Left lobe of liver (tissue), 2 donors: ENCODE measurements around the gene LRRC75A. TPM values are rescaled to one million over a fixed set of nuclear protein-coding genes. Genes with fewer than 3 reads are reported as not detected.

Experiments used
- ATAC-seq: fragments of 200-7000 bp; cut with Tn5 transposase; one replicate; pipeline ENCODE4 v1.9.1; 2020; ENCODE audit warnings: mild to moderate bottlenecking, moderate library complexity
- DNase-seq: peaks from one replicate; pipeline ENCODE4 v3.0.0-alpha.2; 2020; ENCODE audit warnings: low spot score
- total RNA-seq: library from RNA; stranded (reverse); gene quantifications from one replicate; pipeline ENCODE4 v1.2.1, GENCODE V29; 2021
- donor health status: DM: no; HTN: no; CAD: no; lungs with moderate emphysema.
- donor health status: DM: no; HTN: yes; CAD: no.

The LRRC75A gene
- total RNA-seq, 1 donor from 2014 or later = 0.13 TPM

GRCh38 chr17:16473044-16474011 is 18.7 kb downstream of the LRRC75A start:
- DNase-seq = no peak
- ATAC-seq = no peak

GRCh38 chr17:16472539-16472938 is 19.5 kb downstream of the LRRC75A start:
- DNase-seq (no peak), ATAC-seq (no peak)

GRCh38 chr17:16471295-16471694 is 20.7 kb downstream of the LRRC75A start:
- ATAC-seq (no peak), DNase-seq (no peak)

- DNase-seq = no peak
- no peak for ATAC-seq
These were observed 21.7 kb downstream of the LRRC75A start for GRCh38 chr17:16470265-16470664.

GRCh38 chr17:16468428-16468992 is 23.5 kb downstream of the LRRC75A start:
- ATAC-seq = no peak
- DNase-seq = no peak

- DNase-seq (no peak), ATAC-seq (no peak)
These were observed 24.1 kb downstream of the LRRC75A start for GRCh38 chr17:16467886-16468285.

DNA sequence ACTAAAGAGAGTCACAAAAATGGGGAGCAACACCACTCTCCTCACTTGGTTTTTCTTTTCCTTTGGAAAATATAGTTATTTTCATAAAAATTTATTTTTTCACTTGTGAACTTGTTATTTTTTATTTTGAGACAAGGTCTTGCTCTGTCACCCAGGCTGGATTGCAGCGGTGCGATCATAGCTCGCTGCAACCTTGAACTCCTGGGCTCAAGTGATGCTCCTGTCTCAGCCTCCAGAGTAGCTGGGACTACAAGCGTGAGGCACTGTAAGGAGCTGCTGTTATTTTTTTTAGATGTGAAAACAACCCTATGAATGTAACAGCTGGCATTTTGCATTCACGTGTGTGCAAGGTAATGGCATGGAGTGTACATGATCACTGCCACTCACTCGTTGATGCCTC is 24.9 kb downstream of the LRRC75A start:
- no peak for ATAC-seq
- no peak for DNase-seq

DNA sequence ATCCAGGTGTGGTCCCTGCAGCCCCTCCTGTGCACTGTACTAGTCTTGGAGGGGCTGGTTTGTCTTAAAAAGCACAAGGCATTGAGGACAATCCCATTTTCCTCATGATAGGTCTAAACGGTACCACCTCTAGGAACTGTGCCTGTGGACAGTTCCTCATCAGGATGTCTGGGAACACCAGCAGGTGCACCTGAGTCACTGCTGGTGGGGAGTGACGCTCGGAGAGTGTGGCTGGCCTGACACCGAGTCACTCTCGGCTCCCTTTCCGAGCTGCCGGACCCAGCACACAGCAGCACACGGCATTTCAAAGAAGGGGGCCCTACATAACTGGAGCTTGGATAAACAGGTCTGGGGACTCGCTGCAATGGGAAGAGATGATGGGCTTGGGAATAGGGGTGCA is 25.6 kb downstream of the LRRC75A start:
- no peak for DNase-seq
- ATAC-seq = no peak

DNA sequence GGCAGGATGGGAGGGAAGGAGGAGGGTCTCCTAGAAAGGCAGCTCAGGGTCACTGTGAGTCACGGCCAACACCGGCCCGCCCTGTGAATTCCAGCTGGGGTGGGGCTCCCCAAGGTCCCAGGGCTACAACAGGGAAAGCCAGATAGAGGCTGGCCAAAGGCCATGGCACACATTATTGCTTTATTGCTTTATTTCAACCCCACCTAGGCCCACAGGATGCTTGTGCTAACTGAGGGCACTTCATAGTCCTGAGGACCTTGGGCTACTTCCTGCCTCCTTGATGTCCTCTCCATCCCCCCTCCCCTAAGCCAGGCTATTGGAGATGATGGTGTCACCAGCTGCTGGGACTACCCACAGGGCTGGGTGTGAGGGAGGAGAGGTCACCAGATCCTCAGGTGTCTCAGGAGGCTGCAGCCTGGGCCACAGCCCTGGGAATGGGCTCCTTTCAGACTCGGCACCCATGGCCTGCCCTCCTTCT is 26.1 kb downstream of the LRRC75A start:
- DNase-seq (no peak), ATAC-seq (no peak)

GRCh38 chr17:16465052-16465312 is 27.0 kb downstream of the LRRC75A start:
- DNase-seq (no peak), ATAC-seq (no peak)

DNA sequence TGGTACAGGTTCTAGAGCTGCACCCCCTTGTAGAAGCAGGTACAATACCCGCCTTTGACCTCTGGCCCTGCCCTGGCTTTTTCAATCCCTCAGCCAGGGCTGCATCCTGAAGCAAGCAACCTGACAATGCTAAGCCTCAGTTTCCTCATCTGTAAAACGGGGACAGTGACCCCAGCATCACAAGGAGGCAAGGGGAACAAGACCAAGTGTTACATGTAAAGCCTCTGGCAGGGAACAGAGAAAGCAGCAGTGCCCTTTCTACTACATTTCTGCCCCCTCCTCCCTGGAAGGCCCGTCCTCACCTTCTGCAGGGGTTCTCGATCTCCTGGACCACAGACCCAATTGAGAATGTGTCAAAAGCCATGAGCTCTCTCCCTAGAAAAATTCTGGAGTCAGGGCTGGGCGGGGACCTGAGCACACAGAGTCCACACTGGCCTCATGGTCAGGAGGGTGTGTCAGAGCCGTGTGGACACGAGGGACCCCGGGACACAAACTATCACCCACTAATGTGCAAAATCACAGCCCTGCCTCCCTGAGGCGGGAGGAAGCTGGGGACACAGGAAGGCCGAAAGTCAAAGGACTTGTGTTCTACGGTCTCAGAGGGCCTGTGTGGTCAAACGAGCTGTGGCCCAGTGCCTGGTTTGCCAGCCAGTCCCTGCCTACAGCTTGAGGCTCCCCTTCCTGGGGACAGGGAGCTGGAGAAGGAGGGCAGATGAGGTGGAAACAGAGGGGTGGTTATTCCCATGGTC is 27.5 kb downstream of the LRRC75A start:
- ATAC-seq (no peak), DNase-seq (no peak)

- DNase-seq (no peak), ATAC-seq (peak; percentile 22)
These were observed 28.4 kb downstream of the LRRC75A start for GRCh38 chr17:16463358-16464302.

GRCh38 chr17:16462070-16462864 is 29.7 kb downstream of the LRRC75A start:
- DNase-seq = no peak
- ATAC-seq = peak; percentile 81

DNA sequence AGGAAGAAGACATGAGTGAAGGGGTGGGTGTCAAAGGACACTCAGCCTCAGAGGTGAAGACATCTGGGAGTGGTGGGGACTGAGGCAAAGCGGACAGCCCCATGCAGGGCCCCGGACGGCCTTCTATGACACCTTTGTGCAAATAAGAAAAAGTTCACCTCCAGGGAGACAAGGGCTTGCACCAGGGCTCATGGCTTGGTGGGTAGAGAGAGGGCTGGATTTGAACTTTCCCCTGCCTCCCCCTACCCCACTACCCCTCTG is 30.5 kb downstream of the LRRC75A start:
- ATAC-seq (no peak), DNase-seq (no peak)

DNA sequence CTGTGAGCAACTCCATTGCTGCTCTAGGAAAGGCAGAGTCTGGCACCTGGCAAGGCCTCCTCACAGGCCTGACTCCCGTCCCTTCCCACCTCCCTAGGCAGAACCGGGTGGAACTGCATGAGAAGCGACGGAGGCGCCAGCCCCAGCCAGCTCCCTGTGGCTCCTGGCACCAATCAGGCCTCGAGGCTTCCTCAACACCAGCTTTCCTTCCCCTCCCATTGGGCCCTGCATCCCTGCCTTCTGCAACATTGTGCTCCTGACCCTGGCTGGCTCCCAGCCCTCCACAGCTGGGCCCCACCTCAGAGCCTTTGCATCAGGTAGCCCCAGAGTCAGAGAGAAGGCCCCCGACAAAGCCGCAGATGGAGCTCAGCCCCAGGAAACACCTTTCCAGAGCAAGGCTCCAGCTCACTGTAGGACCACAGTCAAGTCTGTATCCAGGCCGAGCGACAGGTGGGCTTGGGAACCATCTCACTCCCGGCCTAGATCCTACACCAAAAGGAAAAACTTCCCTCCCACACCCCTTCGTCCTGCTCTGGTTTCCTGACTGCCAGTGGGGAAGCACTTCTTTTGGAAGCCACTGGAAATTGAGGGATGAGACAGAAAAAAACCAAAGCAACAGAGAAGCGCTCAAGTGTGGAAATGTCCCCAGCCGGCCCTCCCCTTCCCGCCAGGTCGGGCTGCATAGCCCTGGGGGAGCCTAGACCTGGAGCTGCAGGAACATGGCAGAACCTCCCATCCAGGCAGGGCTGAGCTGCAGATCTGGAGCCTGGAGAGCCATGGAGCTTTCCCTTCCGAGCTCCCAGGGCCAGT is 31.0 kb downstream of the LRRC75A start:
- DNase-seq (no peak), ATAC-seq (no peak)

DNA sequence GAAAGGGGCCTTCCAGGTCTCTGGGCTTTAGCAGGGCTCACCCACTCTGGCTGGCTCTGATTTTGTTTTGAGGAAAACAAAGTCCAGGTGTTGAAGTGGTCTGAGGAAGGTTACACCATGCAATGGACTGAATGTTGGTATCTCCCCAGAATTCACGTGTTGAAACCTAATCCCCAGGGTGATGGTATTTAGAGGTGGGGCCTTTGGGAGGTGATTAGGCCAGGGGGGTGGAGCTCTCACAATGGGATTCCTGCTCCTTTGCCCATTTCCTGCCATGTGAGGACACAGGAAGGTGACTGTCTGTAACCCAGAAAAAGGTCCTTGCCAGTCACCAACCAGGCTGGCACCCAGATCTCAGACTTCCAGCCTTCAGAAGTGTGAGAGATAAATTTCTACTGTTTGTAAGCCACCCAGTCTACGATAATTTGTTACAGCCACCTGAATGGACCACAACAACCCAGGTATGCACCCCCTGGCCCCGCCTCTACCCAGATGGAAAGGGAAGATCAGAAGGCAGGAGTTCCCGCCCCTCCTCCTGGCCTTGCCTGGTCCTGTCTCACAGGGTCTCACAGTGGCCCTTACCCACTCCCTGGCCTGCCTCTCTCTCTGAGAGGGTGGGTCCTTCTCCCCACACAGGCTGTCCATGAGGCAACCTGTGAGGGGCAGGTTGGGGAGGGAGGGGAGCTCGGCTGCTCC is 32.0 kb downstream of the LRRC75A start:
- no peak for ATAC-seq
- DNase-seq = no peak

DNA sequence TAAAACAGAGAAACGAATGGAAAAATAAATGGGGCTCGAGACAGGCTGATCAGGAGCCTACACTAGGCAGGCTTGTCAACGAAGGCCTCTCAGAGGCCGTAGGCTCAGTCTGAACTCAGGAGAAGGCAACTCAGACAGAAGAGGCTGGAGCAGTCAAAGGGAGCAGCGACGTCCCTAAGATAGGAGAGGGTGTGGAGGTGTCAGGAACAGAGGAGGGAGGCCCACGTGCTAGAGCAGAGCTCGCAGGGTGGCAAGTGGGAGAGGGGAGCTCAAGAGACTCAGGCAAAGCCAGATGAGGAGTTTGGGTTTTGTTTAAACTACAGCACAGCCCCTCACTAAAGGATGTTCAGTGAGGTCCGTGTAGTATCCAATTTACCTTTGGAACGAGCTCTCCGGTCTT is 32.7 kb downstream of the LRRC75A start:
- DNase-seq (no peak), ATAC-seq (no peak)

DNA sequence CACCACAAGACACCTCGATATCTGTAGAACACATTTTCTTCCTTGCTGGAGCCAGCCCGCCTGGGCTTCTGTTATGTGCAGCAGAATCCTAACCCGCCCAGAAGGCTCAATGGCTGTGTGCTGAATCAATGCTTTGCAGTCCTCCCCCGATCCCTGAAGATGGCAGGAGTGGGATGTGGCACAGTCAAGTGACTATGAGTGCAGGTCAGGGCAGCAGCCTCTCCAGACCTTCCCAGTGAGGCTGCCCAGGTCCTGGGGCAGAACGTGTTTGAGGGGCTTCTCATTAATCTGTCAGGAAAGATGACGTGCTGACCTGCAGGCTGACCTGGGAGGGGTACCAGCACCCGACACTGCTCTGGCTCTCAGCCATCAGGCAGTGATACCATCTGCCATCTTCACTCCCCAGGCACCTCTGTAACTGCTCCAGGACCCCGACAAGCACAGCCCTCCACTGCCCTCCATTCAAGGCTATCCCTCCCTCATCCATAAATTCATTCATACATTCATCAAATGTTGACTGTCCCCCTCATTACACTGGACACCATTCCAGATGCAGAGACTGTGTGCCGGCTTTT is 35.2 kb downstream of the LRRC75A start:
- DNase-seq = no peak
- ATAC-seq = no peak
